Erythroblast (primary cell): ENCODE data around the gene RHO.

ENCODE experiments used
- GATA1 ChIP-seq: IDR thresholded peaks from 2 replicates; pipeline ENCODE4 v1.6.1; 2011; ENCODE audit warnings: low read depth, mild to moderate bottlenecking, control low read depth, low read length, moderate library complexity
- POLR2A ChIP-seq: IDR thresholded peaks from 2 replicates; pipeline ENCODE4 v1.6.1; 2011; ENCODE audit warnings: mild to moderate bottlenecking, low read length

DNA sequence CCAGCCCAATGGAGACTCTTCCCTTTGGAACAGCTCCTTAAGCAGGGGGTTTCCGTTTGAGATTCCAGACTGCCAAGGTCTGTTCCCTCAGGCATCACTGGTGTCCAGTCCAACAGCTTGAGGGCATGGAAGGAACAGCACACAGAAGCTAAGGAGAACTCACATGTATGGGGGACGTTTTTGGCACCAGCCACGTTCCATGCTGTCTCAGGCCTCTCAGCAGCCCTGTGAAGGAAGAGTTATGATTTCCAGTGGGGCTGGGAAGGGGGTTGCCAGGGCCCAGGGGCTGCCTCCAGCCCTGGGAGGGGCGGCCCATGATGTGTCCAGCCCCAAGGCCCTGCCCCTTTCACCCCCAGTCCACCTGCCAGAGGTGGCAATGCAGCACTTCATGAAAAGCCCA, 7.5 kb upstream of the RHO start:
- TF ChIP-seq POLR2A (no peak), GATA1 (no peak)
